Hematopoietic multipotent progenitor cell treated with erythropoietin and hydrocortisone succinate and interleukin-3 and kit ligand, for 6 days (in vitro differentiated cells): ENCODE measurements around the gene ECE1.

Experiments
- DNase-seq: peaks from one replicate; pipeline ENCODE4 v3.0.0-alpha.2; 2015

Gene ECE1

DNA sequence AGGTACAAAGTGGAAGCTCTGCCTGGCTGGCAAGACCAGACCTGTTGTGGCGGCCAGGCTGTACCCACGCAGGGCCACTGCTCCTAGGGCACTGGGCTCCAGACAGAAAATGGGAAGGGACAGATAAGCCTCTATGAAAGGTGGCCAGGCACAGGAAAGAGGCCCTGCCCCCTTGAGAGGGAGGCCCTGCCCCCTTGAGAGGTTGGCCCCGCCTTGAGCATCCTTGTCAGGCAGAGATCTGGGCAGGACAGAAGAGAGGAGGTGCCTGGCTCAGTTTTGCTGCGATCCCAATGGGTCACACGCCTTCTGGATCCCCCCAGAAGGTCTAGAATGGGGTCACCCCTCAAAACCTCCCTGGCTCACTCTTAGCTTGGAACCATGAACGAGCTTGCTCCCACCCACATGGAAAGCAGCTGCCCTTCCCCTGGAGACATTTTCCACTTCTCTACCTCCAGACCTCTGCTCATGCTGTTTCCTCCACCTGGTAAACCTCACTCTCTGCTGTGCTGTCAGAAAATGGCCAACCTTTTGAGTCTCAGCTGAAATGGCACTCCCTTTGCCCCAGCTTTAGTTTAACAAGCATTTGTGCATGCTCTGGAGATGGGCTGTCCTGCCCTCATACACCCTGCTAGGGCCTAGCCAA is 17.5 kb upstream of the ECE1 start:
- DNase-seq: peak; percentile 83

DNA sequence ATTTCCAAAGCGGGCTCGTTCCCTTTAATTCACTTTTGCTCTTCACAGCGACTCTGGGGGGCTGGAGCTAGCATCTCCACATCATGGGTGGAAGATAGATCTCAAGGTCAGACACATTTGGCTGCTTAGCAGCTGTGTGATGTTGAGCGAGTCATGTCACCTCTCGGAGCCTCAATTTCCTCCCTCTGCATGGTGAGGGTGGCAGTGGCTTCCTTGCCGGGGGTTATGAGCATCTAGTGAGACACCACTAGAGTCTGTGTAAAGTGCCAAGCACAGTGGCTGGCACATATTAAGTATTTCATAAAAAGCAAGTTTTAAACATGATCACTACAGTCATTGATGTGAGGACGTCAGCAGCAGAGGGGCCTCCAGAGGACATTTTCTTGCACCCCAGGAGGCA is 16.9 kb upstream of the ECE1 start:
- DNase-seq: no peak

DNA sequence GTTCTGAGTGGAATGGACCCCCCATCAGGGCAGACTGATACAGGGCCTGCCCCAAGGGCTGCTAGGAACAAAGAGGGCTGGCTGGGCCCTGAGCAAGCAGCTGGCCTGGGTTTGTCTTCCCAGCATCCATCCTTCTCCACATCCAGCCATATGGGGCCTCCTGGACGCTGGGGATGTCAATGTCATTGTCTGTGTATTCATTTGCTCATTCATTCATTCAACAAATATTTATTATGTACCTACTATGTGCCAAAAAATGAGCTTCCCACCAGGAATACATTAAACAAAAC is 15.6 kb upstream of the ECE1 start:
- DNase-seq: no peak

DNA sequence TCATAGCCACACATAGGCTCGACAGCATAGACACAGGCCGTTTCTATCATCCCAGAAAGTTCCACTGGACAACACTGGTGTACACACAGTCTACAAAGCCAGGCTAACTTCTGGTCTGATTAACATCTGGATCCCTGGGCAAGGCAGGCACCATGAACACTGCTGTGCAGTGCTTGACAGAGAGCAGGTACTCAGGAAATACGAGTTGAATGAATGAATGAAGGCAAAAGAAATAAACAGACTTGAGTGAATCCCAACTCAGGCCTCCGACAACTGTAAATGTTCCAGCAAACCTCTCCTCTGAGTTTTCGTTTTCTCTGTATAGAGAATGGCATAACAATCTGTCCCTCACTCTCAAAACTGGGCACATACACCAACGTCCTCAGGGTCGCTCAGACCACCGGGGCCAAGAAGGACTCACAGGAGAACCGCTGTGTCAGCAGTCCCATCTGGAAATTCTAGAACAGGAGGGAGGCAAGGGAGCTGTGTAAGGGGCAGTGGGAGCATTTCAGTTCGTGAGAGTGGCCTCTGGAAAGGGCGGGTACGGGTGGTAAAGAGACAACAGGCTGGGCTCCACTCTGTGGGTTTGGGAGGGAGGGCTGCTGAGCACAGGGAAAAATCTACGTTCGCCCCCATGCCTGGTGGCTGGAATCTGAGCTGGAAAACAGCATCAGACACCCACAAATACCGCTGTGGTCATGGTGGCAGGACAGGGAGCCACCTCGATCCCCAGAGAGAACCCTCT is 15.1 kb upstream of the ECE1 start:
- no peak for DNase-seq

DNA sequence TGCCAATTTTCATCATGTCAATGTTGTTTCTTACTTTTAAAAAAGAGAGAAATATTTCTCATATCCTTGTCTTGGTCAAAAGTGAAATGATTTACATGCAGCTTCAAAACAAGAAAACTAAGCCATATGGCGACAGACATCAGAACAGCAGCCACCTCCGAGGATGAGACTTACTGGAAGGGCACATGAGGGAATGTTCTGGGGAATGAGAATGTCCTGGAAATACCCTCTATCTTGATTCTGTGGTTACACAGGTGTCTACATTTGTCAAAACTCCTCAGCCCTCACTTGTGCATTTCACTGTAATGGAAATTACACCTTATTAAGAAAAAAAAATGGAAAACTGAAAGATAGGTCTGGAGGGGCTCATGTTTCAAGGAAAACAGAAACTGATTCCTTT is 14.2 kb upstream of the ECE1 start:
- no peak for DNase-seq

DNA sequence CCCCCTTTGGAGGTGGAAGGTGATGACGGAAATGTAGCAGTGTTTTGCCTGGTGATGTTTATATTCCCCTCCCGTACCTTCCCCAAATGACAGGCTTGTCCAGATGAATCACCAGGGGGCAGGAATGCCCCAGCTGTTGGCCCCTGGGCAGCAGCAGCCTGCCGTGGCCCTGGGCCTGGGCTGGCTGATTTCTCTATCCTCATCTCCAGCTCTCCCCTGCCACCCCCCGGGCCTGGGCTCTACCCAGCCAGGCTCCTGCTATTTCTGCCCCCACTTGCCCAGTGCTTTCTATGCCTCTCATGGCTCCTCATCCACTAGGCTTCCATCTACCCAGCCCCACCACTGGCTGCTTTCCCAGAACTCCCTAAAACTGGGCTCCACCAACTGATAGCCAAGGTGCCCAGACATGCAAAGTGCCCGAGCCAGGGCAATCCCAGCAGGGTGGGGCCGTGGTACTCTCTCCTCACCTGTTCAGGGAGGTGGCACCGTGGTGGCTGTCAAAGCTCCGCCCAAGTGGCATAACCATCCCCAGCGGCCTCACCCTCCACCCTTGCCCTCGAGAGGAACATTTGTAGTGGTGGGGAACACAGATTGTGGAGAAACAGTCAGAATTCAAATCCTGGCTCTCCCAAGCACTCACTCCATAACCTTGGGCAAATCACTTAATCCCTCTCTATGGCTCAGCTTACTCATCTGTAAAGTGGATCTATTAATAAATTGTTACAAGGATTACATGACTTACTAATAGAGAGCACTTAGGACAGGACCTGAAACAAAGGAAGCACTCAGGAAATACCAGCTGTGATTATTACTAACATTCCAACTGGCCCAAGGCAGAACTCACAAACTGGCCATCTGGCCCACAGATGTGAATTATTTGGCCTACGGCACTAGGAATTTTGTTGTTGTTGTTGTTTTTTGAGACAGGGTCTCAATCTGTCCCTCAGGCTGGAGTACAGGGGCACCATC is 12.8 kb upstream of the ECE1 start:
- no peak for DNase-seq

DNA sequence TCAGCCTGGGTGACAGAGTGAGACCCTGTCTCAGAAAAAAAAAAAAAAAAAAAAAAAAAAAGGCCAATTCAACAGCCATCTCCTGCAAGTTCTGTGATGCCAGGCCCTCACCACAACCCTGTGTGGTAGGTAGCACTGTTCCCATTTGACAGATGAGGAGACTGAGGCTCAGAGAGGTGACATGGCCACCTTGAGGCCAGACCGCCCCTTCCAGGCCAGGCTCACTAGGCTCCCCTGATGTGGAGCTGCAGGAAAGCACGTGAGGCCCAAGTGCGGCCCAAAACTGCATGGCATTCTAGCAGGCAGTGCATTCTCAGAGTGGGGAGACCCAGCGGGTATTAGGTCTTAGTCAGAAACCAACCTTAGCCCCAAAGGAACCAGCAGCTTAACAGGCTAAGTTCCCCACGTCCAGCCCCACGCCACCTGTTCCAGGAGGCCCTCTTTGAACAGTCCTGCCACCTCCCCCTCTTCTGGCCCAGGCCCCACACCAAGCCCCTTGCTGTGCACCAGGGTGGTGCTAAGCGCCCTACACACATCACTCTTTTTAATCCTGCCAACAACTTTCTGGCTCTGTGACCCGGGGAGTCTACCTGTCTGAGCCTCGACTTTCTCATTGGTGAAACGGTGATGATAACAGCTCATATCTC is 11.7 kb upstream of the ECE1 start:
- DNase-seq: no peak

DNA sequence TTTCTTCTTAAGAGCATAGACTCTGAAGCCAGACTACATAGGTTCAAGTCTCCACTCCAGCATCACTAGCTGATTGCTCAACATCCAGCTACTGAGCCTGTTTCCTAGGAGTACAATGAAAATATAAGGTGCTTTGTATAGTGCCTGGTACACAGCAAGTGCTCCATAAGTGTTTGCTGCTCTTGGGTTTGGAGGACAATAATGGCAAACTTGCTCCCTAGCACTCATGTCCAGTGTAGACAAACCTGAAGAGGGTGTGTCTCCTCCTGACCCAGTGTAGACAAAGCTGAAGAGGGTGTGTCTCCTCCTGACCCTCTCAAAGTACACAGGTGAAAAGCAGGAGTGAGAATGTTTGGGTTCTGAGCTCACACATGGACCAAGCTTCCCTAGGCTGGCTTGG is 10.5 kb upstream of the ECE1 start:
- no peak for DNase-seq

DNA sequence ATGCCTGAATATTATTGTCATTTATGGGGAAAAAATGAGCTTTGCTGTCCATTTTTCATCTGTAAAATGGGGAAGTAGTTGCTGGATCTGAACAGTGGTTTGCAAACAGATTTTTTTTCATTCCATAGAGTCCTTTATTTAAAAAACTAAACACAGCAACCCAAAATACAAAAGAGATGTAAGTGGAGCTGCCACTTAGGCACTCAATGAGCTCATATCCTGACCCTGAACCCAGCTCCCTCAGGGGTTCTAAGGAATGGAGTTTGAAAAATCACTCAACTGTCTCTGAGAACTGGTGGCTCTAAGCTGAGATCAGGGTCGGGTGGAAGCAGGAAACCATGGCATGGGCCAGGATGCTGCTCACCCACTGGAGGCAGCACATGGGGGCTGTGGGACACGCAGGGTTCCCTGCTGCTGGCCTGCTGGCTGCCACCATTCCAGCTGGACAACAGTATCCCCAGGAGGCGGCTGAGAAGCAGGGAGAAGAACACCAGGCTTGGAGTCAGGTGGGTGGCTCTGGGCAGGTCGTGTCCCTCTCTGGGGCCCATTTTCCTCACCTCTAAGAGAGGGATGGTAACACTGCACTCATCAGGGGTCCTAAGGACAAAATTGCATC is 9.6 kb upstream of the ECE1 start:
- DNase-seq: no peak

DNA sequence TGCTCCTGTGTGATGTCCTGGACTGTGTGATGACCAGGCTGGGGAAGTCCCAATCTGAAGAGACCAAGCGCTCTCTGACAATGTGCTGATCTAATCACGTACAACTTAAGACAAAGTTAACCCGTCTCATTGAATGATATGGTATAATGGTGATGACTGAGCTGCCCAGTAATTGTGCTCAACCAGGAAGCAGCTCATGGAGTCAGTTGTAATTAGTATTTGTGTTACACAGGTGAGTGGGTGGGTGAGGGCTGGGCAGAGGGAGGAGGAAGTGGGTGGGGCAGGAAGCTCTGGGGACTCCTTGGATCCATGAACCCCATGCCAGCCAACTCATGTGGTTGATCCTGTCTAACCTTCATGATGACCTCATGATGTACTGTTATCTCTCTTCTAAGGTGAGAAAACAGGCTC is 8.7 kb upstream of the ECE1 start:
- no peak for DNase-seq

DNA sequence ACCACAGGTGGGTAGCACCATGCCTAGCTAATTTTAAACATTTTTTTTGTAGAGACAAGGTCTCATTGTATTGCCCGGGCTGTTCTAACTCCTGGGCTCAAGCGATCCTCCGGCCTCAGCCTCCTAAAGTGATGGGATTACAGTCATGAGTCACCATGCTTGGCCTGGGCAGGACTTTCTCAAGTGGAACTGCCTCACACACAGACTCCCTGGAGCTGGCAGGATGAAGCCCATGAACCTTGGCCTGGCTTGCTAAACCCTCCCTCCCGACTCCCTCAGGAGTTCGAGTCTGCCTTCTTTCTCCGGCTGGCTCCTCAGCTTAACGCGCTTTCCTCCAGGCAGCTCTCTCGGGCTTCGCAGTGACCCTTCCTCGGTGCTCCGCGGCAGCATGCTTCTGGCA is 7.7 kb upstream of the ECE1 start:
- no peak for DNase-seq

DNA sequence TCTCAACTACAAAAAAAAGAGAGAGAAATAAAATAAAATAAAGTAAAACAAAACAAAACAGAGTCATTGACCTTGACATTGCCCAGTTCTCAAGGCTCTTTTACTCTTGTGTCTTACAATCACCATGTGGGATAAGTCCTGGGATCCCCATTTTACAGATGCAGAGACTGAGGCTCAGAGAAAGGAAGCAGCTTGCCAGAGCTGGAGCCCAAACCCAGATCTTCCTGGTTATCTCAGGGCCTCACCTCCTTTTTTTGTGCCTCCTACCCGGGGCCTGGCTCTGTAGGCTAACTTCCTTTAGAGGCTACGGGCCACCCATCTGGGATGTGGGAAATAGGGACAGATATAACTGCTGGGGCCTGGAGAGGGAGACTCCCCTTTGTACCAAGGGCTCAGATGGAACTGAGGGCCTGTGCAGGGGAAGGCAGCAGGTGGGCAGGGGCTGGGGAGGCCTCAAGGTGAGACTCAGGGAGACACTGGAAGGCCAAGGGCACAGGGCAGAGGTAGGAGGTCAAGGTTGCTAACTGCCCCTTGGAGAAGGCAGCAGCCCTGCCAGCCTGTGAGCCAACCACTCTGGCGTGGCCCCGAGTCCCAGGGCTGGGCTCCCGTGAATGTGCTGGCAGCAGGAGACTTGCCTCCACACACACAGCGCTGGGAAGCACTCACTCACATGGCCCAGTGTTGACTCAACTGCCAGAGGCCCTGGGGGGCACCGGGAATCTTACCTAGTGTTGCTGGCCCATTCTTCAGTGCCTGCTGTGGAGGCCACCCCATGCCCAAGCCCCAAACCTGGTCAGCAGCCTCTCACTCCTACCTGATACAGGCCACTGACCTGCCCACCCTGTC is 6.5 kb upstream of the ECE1 start:
- no peak for DNase-seq

DNA sequence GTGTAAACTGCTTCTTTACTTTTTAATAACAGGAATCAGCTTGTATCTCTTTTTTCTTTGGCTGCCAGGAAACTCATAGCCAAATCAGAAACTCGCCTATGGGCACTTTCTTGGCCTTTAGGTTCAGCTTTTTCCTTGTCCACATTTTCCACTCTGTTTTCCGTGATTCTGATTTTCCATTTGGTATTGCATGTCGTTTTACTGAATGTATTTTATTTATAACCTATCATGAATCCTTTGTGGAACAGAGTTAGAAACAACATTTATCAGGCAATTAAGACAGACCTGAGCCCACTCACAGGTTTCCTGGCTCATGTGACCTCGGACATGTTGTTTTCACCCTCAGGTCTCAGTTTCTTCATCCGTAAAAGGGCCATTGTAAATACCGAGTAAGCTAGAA is 5.3 kb upstream of the ECE1 start:
- DNase-seq: no peak

DNA sequence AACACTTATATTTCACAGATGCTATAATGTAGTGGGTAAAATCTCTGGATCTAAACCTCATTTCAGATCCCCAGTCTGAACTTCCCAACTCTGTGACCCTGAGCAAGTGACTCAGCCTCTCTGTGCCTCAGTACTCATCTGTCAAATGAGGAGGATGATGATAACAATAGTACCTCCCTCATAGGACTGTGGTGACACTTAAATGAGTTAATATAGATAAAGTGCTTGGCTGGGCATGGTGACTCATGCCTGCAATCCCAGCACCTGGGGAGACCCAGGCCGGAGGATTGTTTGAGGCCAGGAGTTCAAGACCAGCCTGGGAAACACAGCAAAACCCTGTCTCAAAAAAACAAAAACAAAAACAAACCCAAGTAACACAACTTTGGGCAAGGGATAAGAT is 4.7 kb upstream of the ECE1 start:
- peak; percentile 78 for DNase-seq

DNA sequence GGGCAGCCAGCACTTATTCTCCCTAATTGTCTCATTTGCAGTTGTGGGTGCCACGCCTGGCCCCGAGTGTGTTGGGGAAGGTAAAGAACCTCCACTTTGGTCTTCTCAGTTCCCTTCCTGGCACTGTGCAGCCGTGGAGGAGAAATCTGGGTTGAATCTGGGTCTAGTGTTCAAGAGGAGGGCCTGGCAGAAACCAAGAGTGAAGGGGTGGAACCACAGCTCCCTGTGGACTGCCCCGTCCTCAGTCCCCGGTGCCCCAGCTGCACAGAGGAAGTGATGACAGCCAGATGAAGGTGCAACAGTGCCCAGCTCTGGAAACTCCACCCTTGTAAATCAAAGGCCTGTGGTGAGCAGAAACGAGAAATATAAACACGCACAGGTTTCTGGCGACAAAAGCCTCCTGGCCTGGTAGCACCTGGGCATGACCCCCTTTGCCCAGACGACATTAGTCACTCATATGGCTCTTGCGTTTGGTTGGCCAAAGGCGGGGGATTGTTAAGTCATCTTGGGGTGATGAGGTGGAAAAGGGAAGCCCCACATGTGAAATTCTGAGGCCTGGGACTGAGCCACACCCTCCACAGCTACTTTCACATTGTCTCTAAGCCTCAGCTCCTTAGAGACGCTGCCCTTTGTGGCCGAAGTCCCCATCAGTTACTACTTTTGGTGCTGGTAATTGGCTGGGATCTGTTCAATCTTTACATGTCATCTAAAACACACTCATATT is 4.2 kb upstream of the ECE1 start:
- DNase-seq: peak; percentile 43

DNA sequence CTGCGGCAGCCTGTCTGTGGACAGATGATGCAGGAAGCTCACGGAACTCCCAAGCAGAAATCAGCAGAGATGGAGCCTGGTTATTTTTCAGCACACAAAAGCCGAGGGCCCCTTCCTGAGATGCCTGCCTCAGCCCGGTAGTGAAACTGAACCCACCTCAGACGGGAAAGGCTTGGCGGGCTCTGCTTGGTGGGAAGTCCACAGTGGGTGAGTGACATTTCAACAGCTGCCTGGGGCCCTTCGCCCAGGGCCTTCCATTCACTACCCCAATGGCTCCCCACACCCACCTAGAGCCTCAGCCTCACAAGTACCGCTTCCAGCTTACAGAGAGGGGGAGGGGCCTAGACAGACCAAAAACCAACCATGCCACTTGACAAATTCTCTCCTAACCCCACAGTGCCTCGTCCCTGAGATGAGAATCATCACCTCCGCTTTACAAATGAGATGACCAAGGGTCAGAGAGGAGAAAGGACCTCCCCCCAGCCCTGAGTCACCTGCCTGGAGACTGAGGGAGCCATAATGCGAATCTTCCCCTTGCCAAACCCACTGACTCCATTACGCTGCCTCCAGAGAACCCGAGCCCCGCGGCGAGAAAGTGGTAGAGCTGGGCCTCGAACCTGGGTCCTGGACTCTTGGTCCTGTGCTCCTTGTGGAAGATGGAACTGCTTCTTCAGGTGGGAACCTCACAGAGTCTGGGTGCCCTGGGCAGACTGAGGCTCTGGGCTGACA is 3.4 kb upstream of the ECE1 start:
- no peak for DNase-seq

DNA sequence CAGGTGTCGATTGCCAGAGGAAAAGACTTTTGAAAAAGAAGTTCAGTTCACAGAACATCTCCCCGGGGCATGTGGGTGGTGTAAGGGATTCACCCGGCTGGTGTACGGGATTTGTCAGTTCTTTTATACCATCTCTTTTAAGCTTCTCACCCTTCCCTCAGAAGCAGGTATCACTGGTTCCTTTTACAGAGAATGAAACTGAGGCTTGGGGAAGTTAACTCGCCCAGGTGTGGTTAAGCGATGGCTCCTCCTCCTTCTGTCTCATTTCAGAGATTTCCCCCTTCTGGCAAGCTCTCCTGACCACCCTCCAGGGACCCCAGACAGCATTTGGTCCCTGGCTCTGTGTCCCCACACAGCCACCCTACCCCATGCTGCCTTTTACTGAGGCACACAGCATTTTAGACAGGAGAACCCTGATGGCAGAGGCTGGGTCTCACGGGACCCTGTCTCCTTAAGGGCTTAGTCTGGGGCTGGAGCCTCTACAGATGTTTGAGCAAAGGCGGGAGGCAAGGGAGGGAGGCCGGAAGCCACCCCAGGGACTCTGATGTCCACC is 2.8 kb upstream of the ECE1 start:
- no peak for DNase-seq

DNA sequence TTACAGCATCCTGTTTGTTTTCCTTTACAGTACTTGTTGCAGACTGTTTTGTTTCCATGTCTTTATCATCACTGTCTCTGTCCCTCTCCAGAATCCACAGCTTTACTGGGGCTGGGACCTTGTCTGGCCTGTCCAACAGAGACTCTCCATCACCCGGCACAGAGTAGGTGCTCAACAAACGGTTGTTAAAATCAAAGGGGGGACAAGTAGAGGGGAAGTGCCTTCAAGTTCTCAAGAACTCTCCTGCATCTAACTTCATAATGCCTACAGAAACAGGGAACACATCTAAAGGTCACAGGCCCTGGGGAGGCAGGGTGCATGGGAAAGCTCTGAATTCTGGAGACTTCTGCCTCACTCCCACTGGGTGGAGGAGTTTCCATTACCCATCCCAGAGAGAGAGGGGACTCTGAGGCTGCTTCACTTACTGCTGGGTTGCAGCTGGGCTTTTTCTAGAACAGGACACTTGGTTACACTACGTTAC is 2.3 kb upstream of the ECE1 start:
- DNase-seq: no peak

DNA sequence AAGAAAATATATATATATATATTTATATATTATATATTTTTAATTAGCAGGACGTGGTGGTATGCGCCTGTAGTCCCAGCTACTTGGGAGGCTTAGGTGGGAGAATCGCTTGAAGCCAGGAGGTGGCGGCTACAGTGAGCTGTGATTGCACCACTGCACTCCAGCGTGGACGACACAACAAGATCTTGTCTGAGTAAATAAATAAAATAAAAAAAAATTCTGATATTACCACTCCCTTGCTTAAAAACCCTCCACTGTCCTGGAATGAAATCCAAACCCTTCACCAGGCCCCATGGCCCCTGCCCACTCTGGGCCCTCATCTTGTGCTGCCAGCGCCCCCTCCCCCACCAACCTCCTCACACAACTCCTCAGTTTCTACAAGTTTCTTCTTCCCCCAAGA is 1.7 kb upstream of the ECE1 start:
- no peak for DNase-seq

DNA sequence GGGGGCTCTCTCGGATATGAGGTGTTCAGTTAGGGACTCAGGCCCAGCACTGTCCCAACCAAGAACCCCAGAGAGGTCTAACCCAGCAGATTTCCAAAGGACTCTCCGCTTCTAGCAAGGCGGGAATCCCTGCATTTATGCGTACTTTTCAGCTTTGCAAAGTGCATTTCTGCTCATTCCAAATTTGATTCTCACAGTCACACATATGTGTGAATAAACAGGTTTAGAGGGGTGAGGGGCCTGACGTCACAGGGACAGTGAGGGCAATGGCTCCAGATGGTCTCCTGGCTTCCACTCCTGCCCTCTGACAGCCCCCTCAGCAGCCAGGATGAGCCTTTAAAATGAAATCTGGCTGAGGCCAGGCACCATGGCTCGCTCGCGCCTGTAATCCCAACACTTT is 921 bp upstream of the ECE1 start:
- no peak for DNase-seq
